Uterus (tissue), 4 donors: ENCODE data around the gene RHEX. TPM values are rescaled to one million over a fixed set of nuclear protein-coding genes. Genes with fewer than 3 reads are reported as not detected.

Source experiments
- DNase-seq, 2 donors: peaks; one replicate each; pipeline ENCODE4 v3.0.0-alpha.2; 2019 to 2020
- H3K27ac ChIP-seq, 2 donors: fragments of 200-600 bp; sonication (generic); 1 replicate in 1 of 2; 2 replicates in 1 of 2; pipeline ENCODE4 v1.5.1; 2016 to 2018
- H3K27me3 ChIP-seq, 2 donors: fragments of 200-600 bp; sonication (generic); one replicate each; pipeline ENCODE4 v1.5.1; 2018 to 2019; ENCODE audit warnings: control low read depth in 1 of 2
- H3K36me3 ChIP-seq, 2 donors: fragments of 200-600 bp; sonication (generic); one replicate each; pipeline ENCODE4 v1.5.1; 2019; ENCODE audit warnings: control low read depth in 1 of 2
- H3K4me1 ChIP-seq, 2 donors: fragments of 200-600 bp; sonication (generic); one replicate each; pipeline ENCODE4 v1.5.1; 2018 to 2019; ENCODE audit warnings: control low read depth in 1 of 2
- H3K4me3 ChIP-seq, 2 donors: fragments of 200-600 bp; sonication (generic); 1 replicate in 1 of 2; 2 replicates in 1 of 2; pipeline ENCODE4 v1.5.1; 2018 to 2019; ENCODE audit warnings: mild to moderate bottlenecking in 1 of 2
- H3K9me3 ChIP-seq, 2 donors: fragments of 200-600 bp; sonication (generic); one replicate each; pipeline ENCODE4 v1.5.1; 2019; ENCODE audit warnings: control low read depth in 1 of 2
- POLR2A ChIP-seq, 2 donors: fragments of 450-650 bp; IDR thresholded peaks; one replicate each; pipeline ENCODE4 v1.6.1; 2016; ENCODE audit warnings: antibody characterized with exemption in 2 of 2, mild to moderate bottlenecking in 1 of 2, moderate library complexity in 1 of 2
- intact Hi-C: fragments of 100-400 bp; cut with DNase I; formaldehyde crosslinking; loops from one replicate; pipeline ENCODE4 v1.15.1; 2023; ENCODE audit warnings: low total_unique reads
- total RNA-seq, 4 donors: library from RNA; depleted of rRNA in 3 of 4; stranded (reverse); fragments of >200 nt in 3 of 4; gene quantifications; one replicate each; pipeline versions ENCODE4 v1.1.0 to v1.2.4, GENCODE V29; 2014 to 2023
- TF ChIP-seq, protein P1 (sequence below), 4 experiments: fragments of 200-600 bp in 2 of 4; fragments of 450-650 bp in 2 of 4; sonication (generic) in 2 of 4; IDR thresholded peaks; one replicate each; pipeline ENCODE4 v1.5.1; 2016 to 2019; ENCODE audit warnings: antibody characterized with exemption in 4 of 4, mild to moderate bottlenecking in 2 of 4, moderate library complexity in 1 of 4
- donor health status: DM: yes; HTN: yes; CAD: no.

RHEX gene
- total RNA-seq, 4 donors from 2014 or later, result 3.6 to 6.4 (median 5.6) TPM; not detected in 1

DNA sequence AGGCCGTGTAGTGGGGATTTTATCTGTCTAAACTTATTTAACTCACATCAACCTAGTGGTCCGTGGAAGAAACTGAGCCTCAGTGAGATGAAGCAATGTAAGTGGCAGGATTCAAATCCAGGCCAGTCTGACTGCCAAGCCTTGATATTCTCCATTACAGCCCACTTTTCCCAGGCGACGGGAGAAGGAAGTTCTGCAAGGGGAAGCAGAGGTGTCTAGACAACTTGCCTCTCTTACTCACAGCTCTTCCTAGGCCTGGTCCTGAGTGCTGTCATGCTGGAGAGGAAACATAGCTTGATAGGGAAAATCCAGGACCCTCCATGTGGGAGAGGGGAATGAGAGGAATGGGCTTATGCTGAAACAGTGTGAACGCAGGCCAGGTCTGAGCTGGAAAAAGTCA, 38.4 kb upstream of the RHEX start:
- Histone ChIP-seq H3K36me3 (no peaks in the 10 kb centered on the region), H3K4me1 (no peaks in the 10 kb centered on the region), H3K27me3 (no peaks in the 10 kb centered on the region), H3K9me3 (no peaks in the 10 kb centered on the region), H3K27ac (no peak overlapping the region), H3K4me3 (no peak overlapping the region)
- TF ChIP-seq, protein P1, sequence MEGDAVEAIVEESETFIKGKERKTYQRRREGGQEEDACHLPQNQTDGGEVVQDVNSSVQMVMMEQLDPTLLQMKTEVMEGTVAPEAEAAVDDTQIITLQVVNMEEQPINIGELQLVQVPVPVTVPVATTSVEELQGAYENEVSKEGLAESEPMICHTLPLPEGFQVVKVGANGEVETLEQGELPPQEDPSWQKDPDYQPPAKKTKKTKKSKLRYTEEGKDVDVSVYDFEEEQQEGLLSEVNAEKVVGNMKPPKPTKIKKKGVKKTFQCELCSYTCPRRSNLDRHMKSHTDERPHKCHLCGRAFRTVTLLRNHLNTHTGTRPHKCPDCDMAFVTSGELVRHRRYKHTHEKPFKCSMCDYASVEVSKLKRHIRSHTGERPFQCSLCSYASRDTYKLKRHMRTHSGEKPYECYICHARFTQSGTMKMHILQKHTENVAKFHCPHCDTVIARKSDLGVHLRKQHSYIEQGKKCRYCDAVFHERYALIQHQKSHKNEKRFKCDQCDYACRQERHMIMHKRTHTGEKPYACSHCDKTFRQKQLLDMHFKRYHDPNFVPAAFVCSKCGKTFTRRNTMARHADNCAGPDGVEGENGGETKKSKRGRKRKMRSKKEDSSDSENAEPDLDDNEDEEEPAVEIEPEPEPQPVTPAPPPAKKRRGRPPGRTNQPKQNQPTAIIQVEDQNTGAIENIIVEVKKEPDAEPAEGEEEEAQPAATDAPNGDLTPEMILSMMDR (IDR thresholded peaks at IDR 0.05), result no peak
- TF ChIP-seq POLR2A (IDR thresholded peaks at IDR 0.05), result no peak
- no peak for DNase-seq
- intact Hi-C loops, result no loop called here

DNA sequence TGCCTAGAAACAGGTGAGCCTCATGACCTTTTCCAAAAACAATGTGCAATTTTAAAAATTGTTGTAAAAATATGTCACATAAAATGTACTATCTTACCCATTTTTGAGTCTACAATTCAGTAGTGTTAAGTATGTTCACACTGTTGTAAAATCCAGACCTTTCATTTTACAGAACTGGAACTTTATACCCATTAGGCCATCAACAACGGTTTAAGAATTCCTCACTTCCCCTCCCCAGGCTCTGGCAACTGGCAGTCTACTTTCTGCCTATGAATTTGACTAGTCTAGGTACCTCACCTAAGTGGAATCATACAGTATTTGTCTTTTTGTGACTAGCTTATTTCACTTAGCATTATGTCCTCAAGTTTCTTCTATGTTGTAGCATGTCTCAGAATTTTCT, 37.9 kb upstream of the RHEX start:
- no peak for TF ChIP-seq POLR2A (IDR thresholded peaks at IDR 0.05)
- TF ChIP-seq, protein P1 (IDR thresholded peaks at IDR 0.05), result no peak
- H3K27me3 ChIP-seq, result no peaks in the 10 kb centered on the region

DNA sequence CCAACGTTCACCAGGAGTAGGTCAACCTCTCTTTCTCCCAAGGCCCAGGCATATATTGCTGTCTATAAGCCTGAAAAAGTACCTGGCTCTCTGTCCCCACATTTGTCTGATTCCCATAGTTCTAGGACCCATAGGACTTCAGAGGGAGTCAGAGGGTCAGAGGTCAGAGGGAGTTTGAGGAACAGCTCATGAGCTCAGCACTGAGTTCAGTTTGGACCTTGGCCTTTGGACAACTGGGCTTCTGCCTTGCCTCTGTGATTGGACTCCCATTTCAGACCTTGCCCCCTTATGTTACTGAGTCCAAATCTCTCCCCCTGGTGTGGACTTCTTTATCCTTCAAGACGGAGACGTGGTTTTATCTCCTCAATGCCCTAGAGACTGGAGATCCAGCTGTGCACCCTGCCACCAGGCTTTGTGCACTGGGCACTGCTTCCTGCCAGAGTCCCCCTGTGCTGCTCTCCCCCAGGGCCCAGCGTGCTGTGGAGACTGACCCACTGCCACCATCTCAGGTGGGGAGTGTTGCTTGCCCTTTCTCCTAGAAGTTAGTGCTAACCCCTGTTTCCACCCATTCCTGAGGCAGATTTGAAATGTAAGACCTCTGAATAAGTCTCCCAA, 32.5 kb upstream of the RHEX start:
- intact Hi-C loops, result no loop called here
- Histone ChIP-seq H3K27me3 (no peaks in the 10 kb centered on the region), H3K4me1 (no peaks in the 10 kb centered on the region), H3K4me3 (no peak overlapping the region), H3K9me3 (no peaks in the 10 kb centered on the region), H3K27ac (no peak overlapping the region), H3K36me3 (no peaks in the 10 kb centered on the region)
- TF ChIP-seq, protein P1 (IDR thresholded peaks at IDR 0.05), result no peak
- TF ChIP-seq POLR2A (IDR thresholded peaks at IDR 0.05), result no peak
- DNase-seq, result no peak

More for the DNA sequence above, 37.9 kb upstream of the RHEX start:
- intact Hi-C loops, result no loop called here
- H3K9me3 ChIP-seq, result no peaks in the 10 kb centered on the region
- no peak overlapping the region for H3K4me3 ChIP-seq
- no peaks in the 10 kb centered on the region for H3K36me3 ChIP-seq
- H3K27ac ChIP-seq, result no peak overlapping the region
- no peak for DNase-seq
- H3K4me1 ChIP-seq, result no peaks in the 10 kb centered on the region

DNA sequence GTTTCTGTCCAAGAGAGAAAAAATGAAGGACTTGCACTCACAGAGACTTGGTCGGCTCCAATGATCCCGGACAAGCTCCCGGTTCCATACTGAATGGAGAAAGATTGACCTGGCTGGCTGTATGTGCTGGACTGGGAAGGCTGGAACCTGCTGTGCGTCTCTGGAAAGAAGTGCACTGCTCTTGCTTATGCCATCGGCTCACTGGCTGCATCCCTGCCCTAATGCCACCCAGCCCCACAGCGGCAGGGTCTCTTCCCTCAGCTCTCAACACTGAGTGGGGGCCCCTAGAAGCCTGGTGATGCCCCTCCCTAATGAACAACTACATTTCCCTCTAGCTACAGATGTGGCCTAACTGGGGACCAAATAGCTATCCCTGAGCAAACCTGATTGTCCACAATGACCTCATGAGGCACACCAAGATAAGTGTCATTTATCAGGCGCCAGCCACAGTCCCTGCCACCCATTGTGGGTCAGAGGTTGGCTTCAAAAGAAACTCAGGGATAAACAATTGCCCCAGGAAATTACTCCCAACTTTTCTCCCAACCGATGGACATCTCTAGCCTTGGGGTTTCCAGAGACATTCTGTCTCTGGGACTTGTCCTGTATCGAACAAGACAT, 31.9 kb upstream of the RHEX start:
- Histone ChIP-seq H3K4me1 (no peaks in the 10 kb centered on the region), H3K27ac (no peak overlapping the region)
- intact Hi-C loops, result no loop called here

More for the DNA sequence above, 31.9 kb upstream of the RHEX start:
- no peak for TF ChIP-seq POLR2A (IDR thresholded peaks at IDR 0.05)
- TF ChIP-seq, protein P1 (IDR thresholded peaks at IDR 0.05), result no peak
- H3K36me3 ChIP-seq, result no peaks in the 10 kb centered on the region
- no peaks in the 10 kb centered on the region for H3K27me3 ChIP-seq
- no peaks in the 10 kb centered on the region for H3K9me3 ChIP-seq
- no peak overlapping the region for H3K4me3 ChIP-seq
- no peak for DNase-seq
